NCI-H1436 treated with DMSO at 0.1 percent for 48 hours (cell line): ENCODE measurements around the gene ASRGL1.
"Not testable (repeated sequence)": the region's sequence is repeated elsewhere in the genome, so short reads cannot be mapped to it uniquely, and the experiment has no call there.

ENCODE experiments used
- DNase-seq: peaks from one replicate; lab custom pipeline; 2025; lab: John Stamatoyannopoulos, UW

The ASRGL1 gene

DNA sequence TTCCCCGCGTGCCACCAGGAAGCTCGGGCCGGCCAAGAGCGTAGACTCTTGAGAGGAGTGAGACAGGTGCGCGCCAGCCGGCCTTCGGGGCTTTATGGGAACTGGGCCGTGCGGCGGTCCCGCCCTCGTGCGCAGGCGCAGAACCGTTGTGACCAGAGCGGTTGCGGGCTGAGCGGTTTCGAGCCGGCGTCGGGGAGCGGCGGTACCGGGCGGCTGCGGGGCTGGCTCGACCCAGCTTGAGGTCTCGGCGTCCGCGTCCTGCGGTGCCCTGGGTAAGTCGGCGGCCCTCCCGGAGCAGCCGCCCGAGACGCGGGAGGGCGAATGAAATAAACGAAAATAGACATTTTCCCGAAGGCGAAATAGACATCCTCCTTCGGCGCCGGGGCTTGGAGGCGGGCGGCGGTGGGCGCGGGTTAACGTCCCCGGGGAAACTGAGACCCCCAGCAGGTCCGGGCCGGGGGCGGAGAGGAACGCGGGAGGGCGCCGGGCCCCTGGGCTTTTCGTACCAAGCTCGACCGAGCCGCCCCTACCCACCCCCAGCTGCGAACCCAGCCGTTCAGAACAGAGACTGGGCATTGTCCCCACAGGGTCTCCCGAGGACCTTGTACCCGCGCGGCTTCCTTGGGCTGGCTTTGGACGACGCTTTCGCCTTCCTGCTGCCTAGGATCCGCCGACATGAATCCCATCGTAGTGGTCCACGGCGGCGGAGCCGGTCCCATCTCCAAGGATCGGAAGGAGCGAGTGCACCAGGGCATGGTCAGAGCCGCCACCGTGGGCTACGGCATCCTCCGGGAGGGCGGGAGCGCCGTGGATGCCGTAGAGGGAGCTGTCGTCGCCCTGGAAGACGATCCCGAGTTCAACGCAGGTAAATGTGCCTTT, at the start of gene ASRGL1:
ASRGL1 (plus strand) TSS at position 146 of the 879 bp plus-strand sequence; CDS start at position 676, 530 bp downstream.
- DNase-seq = no peak

DNA sequence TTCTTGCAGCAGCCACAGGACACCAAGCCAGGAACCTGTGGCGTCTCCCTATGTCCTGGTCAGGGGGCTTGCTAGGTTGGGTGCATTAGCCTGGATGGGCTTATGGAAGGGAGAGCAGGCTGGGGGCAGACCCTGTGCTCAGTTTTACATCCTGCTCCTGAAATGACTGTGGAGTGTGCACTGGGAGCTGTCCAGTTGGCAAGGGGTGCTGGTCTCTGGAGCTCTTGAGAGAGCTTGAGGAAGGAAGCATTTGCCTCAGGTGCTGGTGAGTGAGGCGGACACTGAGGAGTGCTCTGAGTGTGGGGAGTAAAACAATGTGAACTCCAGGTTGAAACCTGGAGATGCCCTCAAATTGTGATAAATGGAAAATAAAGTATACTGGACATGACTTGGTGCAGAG, 41.7 kb upstream of the ASRGL1 start:
- DNase-seq = no peak

GRCh38 chr11:62298975-62299374, 38.3 kb upstream of the ASRGL1 start, which contains the start of gene SCGB1D4:
TSS of gene SCGB1D4 (minus strand) at chr11:62299075. CDS start at chr11:62299010, 65 bp downstream.
- DNase-seq = no peak

DNA sequence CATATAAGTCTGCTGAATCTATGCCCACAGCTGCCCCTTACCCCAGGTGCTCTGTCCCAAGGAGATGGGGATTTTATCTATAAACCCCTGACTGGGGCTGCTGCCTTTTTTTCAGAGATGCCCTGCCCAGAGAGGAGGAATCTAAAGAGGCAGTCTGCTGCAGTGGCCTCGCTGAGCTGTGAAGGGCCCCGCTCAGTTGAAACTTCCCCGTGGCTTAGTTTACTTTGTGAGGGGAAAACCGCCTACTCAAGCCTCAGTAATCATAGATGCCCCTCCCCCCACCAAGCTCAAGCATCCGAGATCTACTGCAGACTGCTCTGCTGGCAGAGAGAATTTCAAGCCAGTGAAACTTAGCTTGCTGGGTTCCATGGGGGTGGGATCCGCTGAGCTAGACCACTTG, 31.0 kb upstream of the ASRGL1 start:
- no peak for DNase-seq

DNA sequence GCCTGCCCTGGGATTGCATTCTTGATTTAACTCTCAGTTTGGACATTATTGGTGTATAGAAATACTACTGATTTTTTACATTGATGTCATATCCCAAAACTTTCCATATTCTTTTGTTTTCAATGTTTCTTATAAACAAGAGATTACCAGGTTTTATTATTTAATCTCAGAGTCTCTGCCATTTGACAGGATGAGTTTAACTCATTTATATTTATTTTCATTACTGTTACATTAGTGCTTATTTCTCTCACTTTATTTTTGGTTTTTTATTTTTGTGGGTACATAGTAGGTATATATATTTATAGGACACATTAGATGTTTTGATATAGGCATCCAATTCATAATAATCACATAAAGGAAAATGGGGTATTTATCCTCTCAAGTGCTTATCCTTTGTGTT, 29.3 kb upstream of the ASRGL1 start:
- no peak for DNase-seq

DNA sequence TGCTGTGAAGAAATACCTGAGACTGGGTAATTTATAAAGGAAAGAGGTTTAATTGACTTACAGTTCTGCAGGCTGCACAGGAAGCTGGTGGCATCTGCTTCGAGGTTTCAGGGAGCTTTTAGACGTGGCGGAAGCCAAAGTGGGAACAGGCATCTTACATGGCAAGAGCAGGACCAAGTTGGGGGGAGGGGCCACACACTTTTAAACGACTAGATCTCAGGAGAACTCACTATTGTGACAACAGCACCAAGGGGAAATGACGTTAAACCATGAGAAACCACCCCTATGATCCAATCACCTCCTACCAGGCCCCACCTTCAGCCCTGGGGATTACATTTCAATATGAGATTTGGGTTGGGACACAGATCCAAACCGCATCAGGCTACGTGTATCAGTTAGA, 27.3 kb upstream of the ASRGL1 start:
- no peak for DNase-seq

GRCh38 chr11:62315431-62315830, 21.8 kb upstream of the ASRGL1 start:
- DNase-seq = no peak

GRCh38 chr11:62322524-62322923, 14.7 kb upstream of the ASRGL1 start:
- DNase-seq = no peak

- no peak for DNase-seq
These were observed 12.3 kb upstream of the ASRGL1 start for GRCh38 chr11:62324731-62325556.

- DNase-seq = not testable (repeated sequence)
These were observed 11.5 kb upstream of the ASRGL1 start for GRCh38 chr11:62325781-62326180.

DNA sequence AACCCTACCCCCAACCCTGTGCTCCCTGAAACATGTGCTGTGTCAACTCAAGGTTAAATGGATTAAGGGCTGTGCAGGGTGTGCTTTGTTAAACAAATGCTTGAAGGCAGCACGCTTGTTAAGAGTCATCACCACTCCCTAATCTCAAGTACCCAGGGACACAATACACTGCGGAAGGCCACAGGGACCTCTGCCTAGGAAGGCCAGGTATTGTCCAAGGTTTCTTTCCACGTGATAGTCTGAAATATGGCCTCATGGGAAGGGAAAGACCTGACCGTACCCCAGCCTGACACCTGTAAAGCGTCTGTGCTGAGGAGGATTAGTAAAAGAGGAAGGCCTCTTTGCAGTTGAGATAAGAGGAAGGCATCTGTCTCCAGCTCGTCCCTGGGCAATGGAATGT, 10.5 kb upstream of the ASRGL1 start:
- not testable (repeated sequence) for DNase-seq

- not testable (repeated sequence) for DNase-seq
These were observed 9.7 kb upstream of the ASRGL1 start for GRCh38 chr11:62327541-62327940.

DNA sequence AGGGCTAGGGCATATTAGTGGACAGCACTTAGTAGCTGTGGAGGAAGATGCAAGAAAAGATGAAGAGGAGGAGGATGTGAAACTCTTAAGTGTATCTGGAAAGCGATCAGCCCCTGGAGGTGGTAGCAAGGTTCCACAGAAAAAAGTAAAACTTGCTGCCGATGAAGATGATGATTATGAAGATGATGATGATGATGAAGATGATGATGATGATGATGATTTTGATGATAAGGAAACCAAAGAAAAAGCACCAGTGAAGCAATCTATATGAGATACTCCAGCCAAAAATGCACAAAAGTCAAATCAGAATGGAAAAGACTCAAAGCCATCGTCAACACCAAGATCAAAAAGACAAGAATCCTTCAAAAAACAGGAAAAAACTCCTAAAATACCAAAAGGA, 6.0 kb upstream of the ASRGL1 start:
- not testable (repeated sequence) for DNase-seq

DNA sequence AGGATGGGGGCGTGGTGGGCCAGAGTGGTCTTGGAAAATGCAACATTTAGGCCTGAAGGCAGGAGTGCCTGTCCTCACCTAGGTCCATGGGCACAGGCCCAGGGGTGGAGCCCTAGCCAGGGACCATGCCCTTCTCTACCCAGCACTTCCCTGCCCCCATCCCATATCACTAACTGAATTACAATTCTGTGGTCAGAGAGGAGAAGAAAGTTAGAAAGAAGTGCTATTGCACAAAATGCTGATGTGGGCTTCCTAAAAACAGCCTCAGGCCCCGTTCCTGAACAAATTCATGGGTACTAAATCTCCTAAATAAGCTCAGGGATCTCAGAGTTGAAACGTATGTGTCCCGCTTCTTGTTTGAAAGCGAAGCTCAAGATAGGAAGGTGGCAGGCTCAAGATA, 3.5 kb upstream of the ASRGL1 start:
- DNase-seq = no peak

DNA sequence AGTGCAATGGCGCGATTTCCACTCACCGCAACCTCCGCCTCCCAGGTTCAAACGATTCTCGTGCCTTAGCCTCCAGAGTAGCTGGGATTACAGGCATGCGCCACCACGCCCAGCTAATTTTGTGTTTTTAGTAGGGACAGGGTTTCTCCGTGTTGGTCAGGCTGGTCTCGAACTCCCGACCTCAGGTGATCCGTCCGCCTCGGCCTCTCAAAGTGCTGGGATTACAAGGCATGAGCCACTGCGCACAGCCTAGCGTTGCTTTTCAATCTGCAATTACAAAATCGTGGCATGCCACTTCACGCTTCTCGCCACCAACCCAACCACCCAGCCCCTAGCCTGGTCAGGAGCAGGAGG, 322 bp upstream of the ASRGL1 start:
- not testable (repeated sequence) for DNase-seq

GRCh38 chr11:62338218-62338617, 970 bp downstream of the ASRGL1 start:
- DNase-seq = no peak

DNA sequence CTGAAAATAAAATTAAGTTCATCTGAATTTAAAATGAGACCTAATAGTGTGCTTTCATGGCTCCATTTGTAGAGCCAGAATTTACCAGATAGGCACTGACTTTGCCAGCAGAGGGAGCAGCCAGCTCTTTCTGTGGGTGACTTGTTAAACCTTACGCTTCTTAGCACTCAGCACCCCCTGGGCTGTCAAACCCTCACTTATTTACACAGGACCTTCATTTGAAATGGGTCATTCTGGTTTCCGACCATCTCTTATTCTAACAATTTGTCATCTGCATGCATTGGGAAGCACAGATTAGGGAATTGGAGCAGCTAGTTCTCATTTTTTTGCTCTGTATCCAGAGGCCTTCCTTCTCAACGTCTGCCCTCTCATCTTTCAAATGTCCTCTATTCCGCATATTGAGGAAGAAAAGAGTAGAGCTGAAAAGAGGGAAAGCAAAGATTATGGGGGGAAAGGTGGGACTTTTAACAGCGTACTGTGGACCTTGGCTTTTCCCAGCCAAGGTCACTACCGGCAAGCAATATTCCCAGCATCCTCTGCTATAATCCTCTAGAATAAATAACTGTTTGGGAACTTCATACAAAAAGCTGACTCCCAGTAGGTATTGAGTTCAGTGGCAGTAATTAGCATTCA, 3.1 kb downstream of the ASRGL1 start:
- DNase-seq = no peak

DNA sequence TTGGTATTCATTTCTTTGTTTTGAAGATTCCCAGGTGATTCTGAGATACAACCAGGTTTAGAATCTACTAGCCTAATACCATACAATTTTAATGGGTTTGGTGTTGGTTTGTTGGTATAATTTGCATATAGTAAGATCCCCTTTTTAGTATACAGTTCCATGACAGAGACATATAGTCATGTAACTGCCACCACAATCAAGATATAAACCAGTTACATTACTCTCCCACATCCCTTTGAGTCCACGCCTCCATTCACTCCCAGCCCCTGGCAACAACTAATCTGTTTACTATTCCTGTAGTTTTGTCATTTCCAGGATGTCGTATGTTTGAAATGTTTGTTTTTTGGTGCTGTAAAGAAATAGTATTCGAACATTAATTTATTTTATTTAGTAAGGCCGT, 4.3 kb downstream of the ASRGL1 start:
- no peak for DNase-seq

DNA sequence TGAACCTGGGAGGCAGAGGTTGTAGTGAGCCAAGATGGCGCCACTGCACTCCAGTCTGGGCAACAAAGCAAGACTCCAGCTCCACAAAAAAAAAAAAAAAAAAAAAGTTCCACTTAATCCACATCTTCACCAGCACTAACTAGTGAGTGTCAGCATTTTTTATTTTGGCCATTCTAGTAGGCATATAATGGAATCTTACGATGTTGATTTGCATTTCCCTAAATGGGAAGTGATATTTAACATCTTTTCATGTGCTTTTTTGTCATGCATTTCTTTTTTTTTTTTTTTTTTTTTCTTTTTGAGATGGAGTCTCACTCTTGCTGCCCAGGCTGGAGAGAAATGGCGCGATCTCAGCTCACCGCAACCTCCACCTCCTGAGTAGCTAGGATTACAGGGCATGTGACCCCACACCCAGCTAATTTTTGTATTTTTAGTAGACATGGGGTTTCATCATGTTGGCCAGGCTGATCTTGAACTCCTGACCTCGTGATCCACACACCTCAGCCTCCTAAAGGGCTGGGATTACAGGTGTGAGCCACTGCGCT, 6.5 kb downstream of the ASRGL1 start:
- not testable (repeated sequence) for DNase-seq

DNA sequence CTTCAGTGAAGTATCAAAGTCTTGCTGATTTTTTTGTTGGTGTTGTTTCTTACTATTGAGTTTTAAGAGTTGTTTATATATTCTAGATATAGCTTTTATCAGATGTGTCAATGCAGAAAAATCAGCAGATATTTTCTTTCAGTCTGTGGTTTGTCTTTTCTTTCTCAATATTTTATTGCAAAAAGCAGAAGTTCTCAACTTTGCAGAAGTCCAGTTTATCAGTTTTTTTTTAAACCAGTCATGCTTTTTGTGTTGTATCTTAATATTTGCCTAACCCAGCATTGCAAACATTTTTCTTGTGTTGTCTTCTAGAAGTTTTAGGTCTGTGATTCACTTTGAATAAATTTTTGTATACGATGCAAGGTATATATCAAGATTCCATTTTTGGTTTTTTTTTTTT, 7.0 kb downstream of the ASRGL1 start:
- DNase-seq = no peak

DNA sequence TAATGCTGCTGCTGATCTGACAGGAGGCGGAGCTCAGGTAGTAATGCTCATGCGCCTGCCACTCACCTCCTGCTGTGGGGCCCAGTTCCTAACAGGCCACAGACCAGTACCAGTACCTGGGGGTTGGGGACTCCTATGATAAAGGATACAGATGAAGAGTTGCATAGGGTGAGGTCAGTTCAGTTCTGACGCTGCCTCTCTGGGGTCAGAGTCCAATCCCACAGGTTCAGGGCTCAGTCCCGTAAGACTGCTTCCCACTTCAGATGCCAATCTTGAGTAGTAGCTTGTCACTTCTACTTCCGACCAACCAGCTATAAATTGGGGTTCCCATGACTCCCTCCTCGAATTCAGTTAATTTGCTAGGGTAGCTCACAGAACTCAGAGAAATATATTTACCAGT, 8.6 kb downstream of the ASRGL1 start:
- DNase-seq = no peak
